SK-N-SH (cell line): ENCODE data around the gene MDK. TPM values are rescaled to one million over a fixed set of nuclear protein-coding genes. Genes with fewer than 3 reads are reported as not detected.

Experiments
- CTCF ChIA-PET: fragments of 300-600, 350-600 bp; formaldehyde crosslinking; extraction: SDS; loops from one replicate; lab custom pipeline; 2021; lab: Yijun Ruan, JAX
- POLR2A ChIA-PET: fragments of 350-600 bp; sonication (Branson Sonifier 250); formaldehyde crosslinking; extraction: SDS; loops from one replicate; lab custom pipeline; 2020; ENCODE audit warnings: antibody characterized with exemption, inconsistent platforms; lab: Yijun Ruan, JAX
- DNase-seq: peaks from one replicate; pipeline ENCODE4 v3.0.0; 2012
- H2AFZ ChIP-seq: fragments of 200-600 bp; sonication (generic); 2 replicates; pipeline ENCODE4 v1.8.1; 2016; ENCODE audit warnings: antibody characterized with exemption, mild to moderate bottlenecking, low read depth
- H3F3A ChIP-seq: fragments of 200-600 bp; sonication (generic); replicated peaks from 2 replicates; pipeline ENCODE3; 2016; ENCODE audit warnings: antibody characterized with exemption, mild to moderate bottlenecking; ENCODE audit not compliant: insufficient read depth
- H3K27ac ChIP-seq, 2 experiments: fragments of 200-500 bp in 1 of 2; fragments of 200-600 bp in 1 of 2; sonication (Bioruptor generic) in 1 of 2; sonication (generic), shearing (Covaris generic) in 1 of 2; 2 replicates each; pipeline versions ENCODE4 v1.5.1 to v1.6.1; 2014 to 2016; ENCODE audit warnings: low read depth in 2 of 2, inconsistent platforms in 1 of 2, low read length in 1 of 2, mild to moderate bottlenecking in 1 of 2, mixed read lengths in 1 of 2
- H3K27me3 ChIP-seq: fragments of 200-600 bp; sonication (generic), shearing (Covaris generic); 2 replicates; pipeline ENCODE4 v1.6.1; 2016; ENCODE audit warnings: mixed run types; ENCODE audit not compliant: insufficient read depth
- H3K36me3 ChIP-seq, 2 experiments: fragments of 200-500 bp in 1 of 2; fragments of 200-600 bp in 1 of 2; sonication (Bioruptor generic) in 1 of 2; sonication (generic) in 1 of 2; replicated peaks in 1 of 2; 2 replicates each; pipeline versions ENCODE3 to v1.5.1; 2014 to 2016; ENCODE audit warnings: low read length in 1 of 2, mild to moderate bottlenecking in 1 of 2; ENCODE audit not compliant: insufficient read depth in 2 of 2, control insufficient read depth in 1 of 2
- H3K4me1 ChIP-seq, 2 experiments: fragments of 200-500 bp in 1 of 2; fragments of 200-600 bp in 1 of 2; sonication (Bioruptor generic) in 1 of 2; sonication (generic), shearing (Covaris generic) in 1 of 2; 2 replicates each; pipeline versions ENCODE4 v1.5.1 to v1.6.1; 2014 to 2016; ENCODE audit warnings: low read depth in 1 of 2, low read length in 1 of 2, mixed run types in 1 of 2; ENCODE audit not compliant: insufficient read depth in 2 of 2, control insufficient read depth in 1 of 2
- H3K4me2 ChIP-seq: fragments of 200-600 bp; sonication (generic), shearing (Covaris generic); 2 replicates; pipeline ENCODE4 v1.6.1; 2017; ENCODE audit warnings: mixed run types
- H3K4me3 ChIP-seq, 2 experiments: fragments of 200-500 bp in 1 of 2; fragments of 200-600 bp in 1 of 2; sonication (Bioruptor generic) in 1 of 2; sonication (generic), shearing (Covaris generic) in 1 of 2; 2 replicates each; pipeline versions ENCODE4 v1.5.1 to v1.8.1; 2014 to 2016; ENCODE audit warnings: low read depth in 2 of 2, inconsistent platforms in 1 of 2, low read length in 1 of 2, mild to moderate bottlenecking in 1 of 2, mixed read lengths in 1 of 2, moderate library complexity in 1 of 2
- H3K79me2 ChIP-seq: fragments of 200-600 bp; sonication (generic); 2 replicates; pipeline ENCODE4 v1.8.1; 2017; ENCODE audit warnings: mild to moderate bottlenecking; ENCODE audit not compliant: insufficient read depth
- H3K9ac ChIP-seq: fragments of 200-600 bp; sonication (generic); 2 replicates; pipeline ENCODE4 v1.6.1; 2017; ENCODE audit warnings: mixed run types
- H3K9me2 ChIP-seq: fragments of 200-600 bp; sonication (generic); 2 replicates; pipeline ENCODE4 v1.6.1; 2017; ENCODE audit warnings: mixed run types
- H3K9me3 ChIP-seq: fragments of 200-600 bp; sonication (generic); 2 replicates; pipeline ENCODE4 v1.6.1; 2017; ENCODE audit warnings: mixed run types, mild to moderate bottlenecking, moderate library complexity
- H4K20me1 ChIP-seq: fragments of 200-600 bp; sonication (generic); 2 replicates; pipeline ENCODE4 v1.6.1; 2017; ENCODE audit warnings: mild to moderate bottlenecking, mixed run types; ENCODE audit not compliant: insufficient read depth
- GATA2 ChIP-seq: sonication (generic); formaldehyde crosslinking; IDR thresholded peaks from 2 replicates; pipeline ENCODE4 v1.5.0; 2020; ENCODE audit warnings: mild to moderate bottlenecking, missing genetic modification reagents
- RAD21 ChIP-seq: IDR thresholded peaks from 2 replicates; pipeline ENCODE4 v1.6.1; 2012; ENCODE audit warnings: mild to moderate bottlenecking, low read length
- REST ChIP-seq: IDR thresholded peaks from 2 replicates; pipeline ENCODE4 v1.6.1; 2012; ENCODE audit warnings: mild to moderate bottlenecking, low read depth, low read length, moderate library complexity
- TEAD4 ChIP-seq: IDR thresholded peaks from 2 replicates; pipeline ENCODE4 v1.4.0; 2012; ENCODE audit warnings: mild to moderate bottlenecking, borderline replicate concordance; ENCODE audit not compliant: insufficient read depth
- WGBS: methylation state at CpG from one replicate; pipeline ENCODE4 v1.1.6; 2017; ENCODE audit warnings: low lambda C conversion rate; 5-methylcytosine and 5-hydroxymethylcytosine counted together
- polyA plus RNA-seq, 3 experiments: library from polyadenylated mRNA; depleted of rRNA; stranded (reverse); fragments of >200 nt; gene quantifications; 2 replicates each; pipeline ENCODE4 v1.2.3, GENCODE V29; 2012
- TF ChIP-seq, protein P1 (sequence below): fragments of 150-350 bp; IDR thresholded peaks from 2 replicates; pipeline ENCODE4 v1.6.1; 2017; ENCODE audit warnings: antibody characterized with exemption, low read length, low read depth, borderline replicate concordance
- TF ChIP-seq, protein P2 (sequence below): fragments of 200-600 bp; sonication (generic); IDR thresholded peaks from 2 replicates; pipeline ENCODE4 v1.6.1; 2017; ENCODE audit warnings: antibody characterized with exemption, mild to moderate bottlenecking, moderate library complexity
- TF ChIP-seq, protein P3 (sequence below): IDR thresholded peaks from 2 replicates; pipeline ENCODE4 v1.4.0; 2012; ENCODE audit warnings: low read depth

The MDK gene
- polyA plus RNA-seq, 1 of the 3 experiments (the other 2 are of a cell fraction), result 2,395 TPM

GRCh38 chr11:46391186-46391577, 9.7 kb downstream of the MDK start (continued):
- TF ChIP-seq TEAD4 (no peak), GATA2 (CRISPR knock-in tag) (no peak)
- TF ChIP-seq, protein P1, sequence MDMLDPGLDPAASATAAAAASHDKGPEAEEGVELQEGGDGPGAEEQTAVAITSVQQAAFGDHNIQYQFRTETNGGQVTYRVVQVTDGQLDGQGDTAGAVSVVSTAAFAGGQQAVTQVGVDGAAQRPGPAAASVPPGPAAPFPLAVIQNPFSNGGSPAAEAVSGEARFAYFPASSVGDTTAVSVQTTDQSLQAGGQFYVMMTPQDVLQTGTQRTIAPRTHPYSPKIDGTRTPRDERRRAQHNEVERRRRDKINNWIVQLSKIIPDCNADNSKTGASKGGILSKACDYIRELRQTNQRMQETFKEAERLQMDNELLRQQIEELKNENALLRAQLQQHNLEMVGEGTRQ, result no peak

GRCh38 chr11:46391578-46392420, 10.3 kb downstream of the MDK start, which contains the start of gene CHRM4:
CHRM4 (minus strand) TSS chr11:46391776; CDS start chr11:46386557, 5,219 bp downstream.
- peaks cover 0 to 2% of the 10 kb centered on the region in 2 experiments for H3K36me3 ChIP-seq
- ChIA-PET POLR2A (interaction anchor here (1.6 kb wide), 1 partner anchor 11 kb away, joined by 7 read pairs; the partner anchor contains the start of gene MDK), CTCF (interaction anchor here (0.6 to 7.6 kb wide), 47 partner anchors 9 to 597 kb away, joined by 3 to 204 read pairs (median 5); partner anchors contain the start of genes AMBRA1, DGKZ and MDK)
- peak within 1 kb of the TSS; percentile 94 for H3K4me2 ChIP-seq
- no peaks in the 10 kb centered on the region for H3K79me2 ChIP-seq
- peaks cover 15% of the 10 kb centered on the region for H3K27me3 ChIP-seq
- DNase-seq, result peak; percentile 94
- no peak within 1 kb of the TSS for H3K27ac ChIP-seq
- peaks cover 0 to 27% of the 10 kb centered on the region in 2 experiments; a peak in 2 of 4 replicates for H3K4me1 ChIP-seq
- no peak within 1 kb of the TSS for H3K9ac ChIP-seq
- no peak within 1 kb of the TSS for H2AFZ ChIP-seq
- H3K9me2 ChIP-seq, result no peaks in the 10 kb centered on the region
- H3F3A ChIP-seq, result peaks cover 17% of the 10 kb centered on the region
- H3K4me3 ChIP-seq, result peak within 1 kb of the TSS; percentile 52 to 60
- peaks cover 18% of the 10 kb centered on the region for H4K20me1 ChIP-seq
- 20% methylated on average over 1 of the region's 123 CpGs for WGBS
- TF ChIP-seq REST, result 0 out of 2 replicates have a peak, but pooled peaks have one; percentile 50
- TF ChIP-seq RAD21, result peak; percentile 19; the same call in 1 of the 2 replicates
- TF ChIP-seq, protein P2, sequence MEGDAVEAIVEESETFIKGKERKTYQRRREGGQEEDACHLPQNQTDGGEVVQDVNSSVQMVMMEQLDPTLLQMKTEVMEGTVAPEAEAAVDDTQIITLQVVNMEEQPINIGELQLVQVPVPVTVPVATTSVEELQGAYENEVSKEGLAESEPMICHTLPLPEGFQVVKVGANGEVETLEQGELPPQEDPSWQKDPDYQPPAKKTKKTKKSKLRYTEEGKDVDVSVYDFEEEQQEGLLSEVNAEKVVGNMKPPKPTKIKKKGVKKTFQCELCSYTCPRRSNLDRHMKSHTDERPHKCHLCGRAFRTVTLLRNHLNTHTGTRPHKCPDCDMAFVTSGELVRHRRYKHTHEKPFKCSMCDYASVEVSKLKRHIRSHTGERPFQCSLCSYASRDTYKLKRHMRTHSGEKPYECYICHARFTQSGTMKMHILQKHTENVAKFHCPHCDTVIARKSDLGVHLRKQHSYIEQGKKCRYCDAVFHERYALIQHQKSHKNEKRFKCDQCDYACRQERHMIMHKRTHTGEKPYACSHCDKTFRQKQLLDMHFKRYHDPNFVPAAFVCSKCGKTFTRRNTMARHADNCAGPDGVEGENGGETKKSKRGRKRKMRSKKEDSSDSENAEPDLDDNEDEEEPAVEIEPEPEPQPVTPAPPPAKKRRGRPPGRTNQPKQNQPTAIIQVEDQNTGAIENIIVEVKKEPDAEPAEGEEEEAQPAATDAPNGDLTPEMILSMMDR, result peak; percentile 51
- TF ChIP-seq, protein P3, sequence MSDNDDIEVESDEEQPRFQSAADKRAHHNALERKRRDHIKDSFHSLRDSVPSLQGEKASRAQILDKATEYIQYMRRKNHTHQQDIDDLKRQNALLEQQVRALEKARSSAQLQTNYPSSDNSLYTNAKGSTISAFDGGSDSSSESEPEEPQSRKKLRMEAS, result no peak
- H3K9me3 ChIP-seq, result no peaks in the 10 kb centered on the region
